Measurements from ENCODE around the gene SMAD6. TPM values are rescaled to one million over a fixed set of nuclear protein-coding genes. Genes with fewer than 3 reads are reported as not detected.

The SMAD6 gene
- total RNA-seq, 6 experiments from 2014 or later: 10.5 to 17.2 (median 12.3) TPM

DNA sequence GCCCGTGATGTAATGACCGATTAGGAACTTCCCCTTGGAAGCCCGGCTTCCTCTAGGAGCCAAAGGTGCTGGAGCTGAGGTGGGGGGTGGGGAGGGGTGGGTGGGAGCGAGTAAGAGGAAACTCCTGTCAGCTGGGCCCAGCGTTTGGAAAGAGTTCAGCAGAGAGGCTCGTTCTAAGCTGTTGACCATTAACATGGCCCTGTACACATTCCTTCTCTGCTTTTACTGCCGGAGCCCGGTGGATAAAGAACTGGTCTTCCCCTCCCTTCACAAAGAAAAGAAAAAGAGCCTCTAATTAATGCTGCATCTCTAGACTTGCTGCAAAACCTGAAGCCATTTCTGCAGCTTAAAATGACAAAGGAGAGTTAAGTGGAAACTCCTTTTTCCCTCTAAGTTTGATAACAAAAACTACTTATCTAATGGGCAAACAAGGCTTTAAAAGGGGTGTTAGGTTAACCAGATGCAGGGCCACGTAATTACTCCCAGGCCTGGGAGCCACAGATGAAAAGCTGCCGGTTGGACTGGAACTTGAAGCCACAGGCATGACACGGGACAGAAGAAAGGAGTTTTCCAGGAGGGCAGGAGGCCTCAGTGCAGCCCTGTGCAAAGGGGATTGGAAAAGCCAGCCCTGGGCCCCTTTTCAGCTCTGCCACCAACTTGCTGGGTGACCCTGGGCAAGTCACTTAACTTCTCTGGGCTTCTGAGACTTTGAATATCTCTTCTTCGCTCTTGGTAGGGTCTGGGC lies 71.3 kb downstream of the SMAD6 start:
- Histone ChIP-seq H3K4me1 (peaks cover 0 to 39% (median 18%) of the 10 kb centered on the region in 4 donors), H3K4me3 (no peak overlapping the region), H3K27ac (peak overlapping the region in 2 of 3 donors; percentile 20 to 49), H3K36me3 (no peaks in the 10 kb centered on the region), H3K9me3 (no peaks in the 10 kb centered on the region), H3K27me3 (no peaks in the 10 kb centered on the region)
- ATAC-seq: peak in 2 of 4 donors; percentile 21 to 30
- WGBS (ENCODE audit: insufficient coverage, low coverage, low lambda C conversion rate, missing lambda C conversion rate): 29% methylated on average over 10 of the region's 12 CpGs
- TF ChIP-seq POLR2A (IDR thresholded peaks at IDR 0.05) (no peak), CTCF (IDR thresholded peaks at IDR 0.05) (no peak)
- intact Hi-C loops (cut with DNase I): loop anchor here (10.0 kb wide), 2 partner anchors 68 to 168 kb away; partner anchors contain the start of gene SMAD6 (in 1 of the 2)
- peak in 1 of 3 donors; percentile 38 for DNase-seq

GRCh38 chr15:66774001-66774814 lies 72.2 kb downstream of the SMAD6 start:
- no peaks in the 10 kb centered on the region for H3K27me3 ChIP-seq
- no peak overlapping the region for H3K4me3 ChIP-seq
- TF ChIP-seq CTCF (IDR thresholded peaks at IDR 0.05) (peak; percentile 95 to 99 (median 98)), POLR2A (IDR thresholded peaks at IDR 0.05) (no peak)
- DNase-seq (peak; percentile 84 to 85 (median 85)), ATAC-seq (peak; percentile 90 to 92 (median 90))
- H3K4me1 ChIP-seq: peaks cover 0 to 41% (median 19%) of the 10 kb centered on the region in 4 donors
- H3K27ac ChIP-seq: peak overlapping the region in 1 of 3 donors; percentile 42
- no peaks in the 10 kb centered on the region for H3K9me3 ChIP-seq
- intact Hi-C loops (cut with DNase I): loop anchor here (10.0 kb wide), 2 partner anchors 69 to 169 kb away; partner anchors contain the start of gene SMAD6 (in 1 of the 2)
- H3K36me3 ChIP-seq: no peaks in the 10 kb centered on the region
- 23% methylated on average over 7 of the region's 19 CpGs for WGBS (ENCODE audit: insufficient coverage, low coverage, low lambda C conversion rate, missing lambda C conversion rate)

DNA sequence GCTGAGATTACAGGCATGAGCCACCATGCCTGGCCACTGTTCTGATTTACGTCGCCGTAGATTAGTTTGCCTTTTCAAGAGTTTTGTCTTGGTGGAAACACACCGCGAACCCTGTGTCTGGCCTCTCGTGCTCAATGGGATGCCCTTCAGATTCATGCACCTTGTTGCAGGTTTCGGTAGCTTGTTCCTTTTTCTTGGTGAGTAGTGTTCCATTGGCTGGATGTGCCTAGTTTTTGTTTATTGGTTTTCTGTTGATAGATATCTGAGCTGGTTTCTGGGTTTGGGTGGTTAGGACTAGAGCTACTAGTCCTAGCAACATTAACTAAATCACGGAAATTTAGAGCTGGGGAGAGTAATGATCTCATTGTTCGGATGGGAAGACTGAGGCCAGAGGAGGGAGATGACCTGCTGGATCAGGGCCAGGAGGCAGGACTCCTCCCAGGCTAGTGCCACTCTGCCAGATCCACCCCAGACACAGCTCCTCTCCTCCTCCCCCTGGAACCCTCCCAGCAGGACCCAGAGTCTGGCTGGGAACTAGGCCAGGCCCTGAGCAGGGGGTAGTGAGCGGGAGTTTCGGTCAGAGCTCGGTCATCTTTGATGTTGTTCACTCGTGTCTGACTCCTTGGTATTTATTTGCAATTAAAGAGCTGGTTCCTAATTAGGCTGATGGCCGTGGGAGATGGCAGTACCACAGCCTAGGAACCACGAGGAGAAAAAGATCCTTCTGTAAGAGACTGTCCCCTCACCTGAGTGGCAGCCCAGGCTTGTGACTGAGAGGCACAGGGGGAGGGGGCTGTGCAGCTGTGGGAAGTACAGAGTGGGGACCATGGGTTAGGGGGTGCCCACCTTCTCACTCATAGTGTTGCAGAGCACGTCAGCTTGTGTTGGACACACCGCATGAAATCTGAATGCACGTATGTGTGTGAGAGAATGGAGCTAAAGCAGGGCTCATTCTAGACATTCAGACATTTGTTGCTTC lies 73.4 kb downstream of the SMAD6 start:
- Histone ChIP-seq H3K4me3 (no peak overlapping the region), H3K27ac (no peak overlapping the region), H3K4me1 (peaks cover 0 to 45% (median 23%) of the 10 kb centered on the region in 4 donors), H3K9me3 (no peaks in the 10 kb centered on the region), H3K36me3 (no peaks in the 10 kb centered on the region), H3K27me3 (no peaks in the 10 kb centered on the region)
- DNase-seq: peak in 2 of 3 donors; percentile 32 to 62
- TF ChIP-seq CTCF (IDR thresholded peaks at IDR 0.05): no peak
- no peak for TF ChIP-seq POLR2A (IDR thresholded peaks at IDR 0.05)
- 81% methylated on average over 10 of the region's 18 CpGs for WGBS (ENCODE audit: insufficient coverage, low coverage, low lambda C conversion rate, missing lambda C conversion rate)
- intact Hi-C loops (cut with DNase I): loop anchor here (5.0 to 10.0 kb wide), 3 partner anchors 71 to 171 kb away; partner anchors contain the start of gene SMAD6 (in 1 of the 2)
- ATAC-seq: no peak

DNA sequence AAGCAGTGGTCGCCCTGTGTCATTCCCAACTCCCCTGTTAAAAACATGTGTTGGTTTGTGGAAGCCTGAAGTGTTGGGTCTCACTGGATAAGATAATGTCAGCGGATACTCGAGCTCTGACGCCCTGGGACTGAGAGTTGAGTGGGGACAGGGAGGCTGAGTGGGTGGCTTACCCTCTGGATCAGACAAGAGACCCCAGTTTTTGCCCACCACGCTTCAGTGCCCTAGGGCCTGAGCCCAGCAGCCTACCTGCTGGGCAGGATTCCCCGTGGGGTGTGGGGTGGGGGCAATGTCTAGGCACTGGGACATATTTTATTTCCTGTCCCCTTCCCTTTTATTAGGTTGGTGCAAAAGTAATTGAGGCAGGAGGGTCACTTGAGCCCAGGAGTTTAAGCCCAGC lies 75.0 kb downstream of the SMAD6 start:
- DNase-seq (no peak), ATAC-seq (no peak)
- Histone ChIP-seq H3K27me3 (no peaks in the 10 kb centered on the region), H3K4me3 (no peak overlapping the region), H3K9me3 (no peaks in the 10 kb centered on the region), H3K36me3 (no peaks in the 10 kb centered on the region), H3K27ac (no peak overlapping the region), H3K4me1 (peaks cover 0 to 32% (median 12%) of the 10 kb centered on the region in 4 donors)
- intact Hi-C loops (cut with DNase I): loop anchor here (5.0 to 10.0 kb wide), 3 partner anchors 70 to 172 kb away; partner anchors contain the start of gene SMAD6 (in 1 of the 2)
- TF ChIP-seq POLR2A (IDR thresholded peaks at IDR 0.05): no peak
- no peak for TF ChIP-seq CTCF (IDR thresholded peaks at IDR 0.05)
- WGBS (ENCODE audit: insufficient coverage, low coverage, low lambda C conversion rate, missing lambda C conversion rate): 60% methylated on average over 1 of the region's 6 CpGs

Measured in right lobe of liver (tissue), 6 donors.